T-cell (primary cell): ENCODE data around the gene PIK3R1. TPM values are rescaled to one million over a fixed set of nuclear protein-coding genes. Genes with fewer than 3 reads are reported as not detected.

Source experiments
- ATAC-seq, 4 experiments: fragments of 200-7000 bp in 3 of 4; fragments of 150-1000 bp in 1 of 4; cut with Tn5 transposase; replicated peaks in 1 of 4; 1 replicate in 3 of 4; 2 replicates in 1 of 4; pipeline ENCODE4 v1.10.0; 2021; ENCODE audit warnings: moderate library complexity in 3 of 4, mild to moderate bottlenecking in 2 of 4, moderate number of reproducible peaks in 1 of 4
- CTCF ChIA-PET, 2 donors: fragments of 300-600 bp; sonication (Branson Sonifier 250); formaldehyde crosslinking; loops; one replicate each; lab custom pipeline; 2022; ENCODE audit warnings: antibody characterized with exemption in 2 of 2; lab: Charles Lee
- POLR2A ChIA-PET, 2 donors: fragments of 300-600 bp; sonication (Branson Sonifier 250); formaldehyde crosslinking; loops; one replicate each; lab custom pipeline; 2022; ENCODE audit warnings: antibody characterized with exemption in 2 of 2; lab: Charles Lee
- DNase-seq, 35 experiments: peaks; one replicate each; pipeline versions ENCODE4 v3.0.0 to v3.0.0-alpha.2; 2013 to 2023
- H3K27ac ChIP-seq: one replicate; pipeline ENCODE4 v1.5.1; 2013; ENCODE audit warnings: low read length
- H3K27me3 ChIP-seq, 2 experiments: replicated peaks in 1 of 2; 1 replicate in 1 of 2; 2 replicates in 1 of 2; pipeline versions ENCODE4 v1.6.1 to v1.7.0; 2013; ENCODE audit warnings: low read length in 1 of 2, mixed read lengths in 1 of 2; ENCODE audit not compliant: control insufficient read depth in 2 of 2, insufficient read depth in 2 of 2; ENCODE audit errors: extremely low read depth in 1 of 2
- H3K36me3 ChIP-seq, 2 donors: 1 replicate in 1 of 2; 2 replicates in 1 of 2; pipeline versions ENCODE4 v1.6.1 to v1.7.0; 2013; ENCODE audit warnings: low read length in 1 of 2; ENCODE audit not compliant: control insufficient read depth in 2 of 2, insufficient read depth in 1 of 2; ENCODE audit errors: extremely low read depth in 1 of 2
- H3K4me1 ChIP-seq, 2 experiments: 1 replicate in 1 of 2; 2 replicates in 1 of 2; pipeline versions ENCODE4 v1.6.1 to v1.7.0; 2013; ENCODE audit warnings: low read length in 2 of 2, mixed read lengths in 1 of 2; ENCODE audit not compliant: insufficient read depth in 2 of 2, control insufficient read depth in 1 of 2; ENCODE audit errors: extremely low read depth in 1 of 2
- H3K4me3 ChIP-seq, 2 donors: 1 replicate in 1 of 2; 2 replicates in 1 of 2; pipeline versions ENCODE4 v1.5.1 to v1.7.0; 2013; ENCODE audit warnings: mild to moderate bottlenecking in 2 of 2, low read length in 1 of 2, moderate library complexity in 1 of 2; ENCODE audit not compliant: control insufficient read depth in 1 of 2; ENCODE audit errors: extremely low read depth in 1 of 2
- H3K9me3 ChIP-seq: 2 replicates; pipeline ENCODE4 v1.7.0; 2013
- H3K27ac Mint-ChIP-seq, 2 donors: one replicate each; pipeline ENCODE4 v1.8.0; 2020 to 2021; ENCODE audit warnings: mild to moderate bottlenecking in 2 of 2, mixed read lengths in 2 of 2
- H3K27me3 Mint-ChIP-seq, 2 donors: one replicate each; pipeline ENCODE4 v1.8.0; 2021 to 2022; ENCODE audit warnings: mixed read lengths in 2 of 2
- H3K36me3 Mint-ChIP-seq: one replicate; pipeline ENCODE4 v1.8.0; 2021; ENCODE audit warnings: mixed read lengths
- H3K4me1 Mint-ChIP-seq, 3 donors: one replicate each; pipeline ENCODE4 v1.8.0; 2020 to 2022; ENCODE audit warnings: mixed read lengths in 3 of 3, mild to moderate bottlenecking in 1 of 3
- H3K4me3 Mint-ChIP-seq, 3 donors: one replicate each; pipeline ENCODE4 v1.8.0; 2020 to 2022; ENCODE audit warnings: mild to moderate bottlenecking in 3 of 3, mixed read lengths in 3 of 3, moderate library complexity in 3 of 3
- H3K9me3 Mint-ChIP-seq, 3 donors: one replicate each; pipeline ENCODE4 v1.8.0; 2020 to 2022; ENCODE audit warnings: mixed read lengths in 3 of 3
- WGBS: methylation state at CpG from one replicate; pipeline ENCODE4 v1.1.5; 2013; ENCODE audit warnings: missing lambda C conversion rate; ENCODE audit not compliant: insufficient coverage; 5-methylcytosine and 5-hydroxymethylcytosine counted together
- total RNA-seq, 35 experiments: library from RNA in 6 of 35; stranded (reverse) in 6 of 35; fragments of 120-200 nt in 1 of 35; gene quantifications; one replicate each; pipeline versions ENCODE4 v1.2.1 to v1.2.4 and lab custom pipeline; 2013 to 2026

The PIK3R1 gene
- total RNA-seq, 5 donors from 2014 or later (not counting 1 experiment from before 2014, with no cell fraction given), result 83.7 to 370 (median 105) TPM

DNA sequence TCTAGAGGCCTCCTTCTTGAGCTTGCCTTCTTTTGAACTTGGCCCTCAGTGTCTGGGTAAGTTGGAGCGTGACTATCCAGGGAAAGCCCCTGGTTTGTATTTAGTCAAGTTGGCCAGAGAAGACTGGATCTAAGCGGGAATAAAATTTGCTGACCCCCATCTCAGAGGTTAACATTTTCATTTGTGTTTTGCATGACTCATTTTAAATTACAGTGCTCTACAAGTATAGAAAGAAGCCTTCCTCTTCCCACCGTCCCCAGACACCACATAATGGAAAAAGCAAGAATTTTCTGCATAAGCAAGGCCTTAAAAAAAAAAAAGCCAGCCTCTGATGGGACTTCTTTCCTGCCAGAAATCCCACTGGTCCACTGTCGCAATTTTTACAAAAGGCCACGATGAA, 27.2 kb downstream of the PIK3R1 start:
- H3K4me1 Mint-ChIP-seq, result peaks cover 78 to 86% (median 86%) of the 10 kb centered on the region in 3 donors
- Histone ChIP-seq H3K27ac (no peak overlapping the region), H3K4me3 (no peak overlapping the region), H3K9me3 (no peaks in the 10 kb centered on the region), H3K27me3 (no peaks in the 10 kb centered on the region), H3K36me3 (no peaks in the 10 kb centered on the region), H3K4me1 (peaks cover 35 to 39% of the 10 kb centered on the region in 2 experiments)
- no peaks in the 10 kb centered on the region for H3K9me3 Mint-ChIP-seq
- H3K36me3 Mint-ChIP-seq, result peaks cover 18% of the 10 kb centered on the region
- ATAC-seq (no peak), DNase-seq (no peak)
- H3K27me3 Mint-ChIP-seq, result no peaks in the 10 kb centered on the region
- 90% methylated on average over 2 of the region's 5 CpGs for WGBS
- H3K27ac Mint-ChIP-seq, result peak overlapping the region; percentile 73 to 89
- H3K4me3 Mint-ChIP-seq, result peak overlapping the region in 1 of 3 donors; percentile 24
- CTCF ChIA-PET, result interaction anchor here (0.6 to 1.5 kb wide), 2 partner anchors 9 to 12 kb away, joined by 3 to 4 read pairs; no protein-coding TSS in a partner anchor
- POLR2A ChIA-PET, result no interaction called here

DNA sequence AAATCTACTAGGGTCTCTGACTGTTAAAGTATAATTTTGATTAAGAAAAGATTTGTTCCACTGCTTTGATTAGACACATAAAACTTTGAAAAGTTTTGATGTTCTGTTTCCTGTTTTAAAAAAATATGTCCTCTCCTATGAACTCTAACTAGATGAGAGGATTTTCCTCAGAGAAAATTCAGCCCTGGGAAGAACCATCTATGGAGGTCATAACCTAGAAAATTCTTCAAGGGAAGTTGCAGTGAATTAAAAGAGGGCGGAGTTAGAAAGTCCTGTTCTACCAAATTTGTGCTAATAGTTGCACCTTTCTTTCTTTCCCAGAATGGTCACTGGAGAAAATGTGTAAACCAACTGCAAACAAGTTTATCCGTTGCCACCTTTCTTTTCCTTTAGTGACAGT, 27.7 kb downstream of the PIK3R1 start:
- H3K4me1 ChIP-seq, result peaks cover 32 to 38% of the 10 kb centered on the region in 2 experiments
- no peaks in the 10 kb centered on the region for H3K36me3 ChIP-seq
- Mint-ChIP-seq H3K9me3 (no peaks in the 10 kb centered on the region), H3K4me1 (peaks cover 73 to 83% (median 81%) of the 10 kb centered on the region in 3 donors), H3K27me3 (no peaks in the 10 kb centered on the region), H3K36me3 (peaks cover 18% of the 10 kb centered on the region), H3K27ac (peak overlapping the region; percentile 79 to 89), H3K4me3 (peak overlapping the region; percentile 10 to 57 (median 50))
- H3K27ac ChIP-seq, result peak overlapping the region; percentile 47
- CTCF ChIA-PET, result interaction anchor here (0.8 to 2.4 kb wide), 9 partner anchors 9 to 997 kb away, joined by 3 to 9 read pairs (median 4); no protein-coding TSS in a partner anchor
- no peak overlapping the region for H3K4me3 ChIP-seq
- ATAC-seq, result no peak
- DNase-seq, result no peak
- no CpG with 5 or more reads among the region's 2 CpGs for WGBS
- POLR2A ChIA-PET, result interaction anchor here (0.6 to 1.1 kb wide), 3 partner anchors 12 to 1418 kb away, joined by 3 to 7 read pairs (median 4); no protein-coding TSS in a partner anchor
- H3K9me3 ChIP-seq, result no peaks in the 10 kb centered on the region
- no peaks in the 10 kb centered on the region for H3K27me3 ChIP-seq

DNA sequence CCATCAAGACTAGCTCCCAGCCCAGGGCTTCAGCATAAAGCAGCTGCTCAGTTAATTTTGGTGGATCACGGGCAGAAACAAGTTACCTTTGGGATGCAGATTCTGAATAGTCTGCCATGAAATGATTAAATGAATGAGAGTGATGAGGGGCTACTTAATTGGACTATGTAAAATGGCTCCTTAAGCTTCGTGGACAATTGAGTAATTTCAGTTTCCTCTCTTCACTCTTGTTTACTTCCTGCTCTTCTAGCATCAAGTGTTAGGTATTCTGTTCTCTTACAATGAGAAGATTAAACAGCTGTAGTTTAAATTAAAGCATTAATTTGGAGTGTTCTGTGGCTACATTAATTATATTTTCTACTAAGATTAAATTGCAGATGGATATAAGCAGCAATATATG, 28.1 kb downstream of the PIK3R1 start:
- Mint-ChIP-seq H3K4me1 (peaks cover 73 to 83% (median 81%) of the 10 kb centered on the region in 3 donors), H3K27ac (peak overlapping the region; percentile 79 to 89), H3K36me3 (peaks cover 18% of the 10 kb centered on the region), H3K4me3 (peak overlapping the region; percentile 10 to 57 (median 50)), H3K9me3 (no peaks in the 10 kb centered on the region), H3K27me3 (no peaks in the 10 kb centered on the region)
- ChIA-PET CTCF (interaction anchor here (0.6 to 2.4 kb wide), 10 partner anchors 8 to 997 kb away, joined by 3 to 9 read pairs (median 4); no protein-coding TSS in a partner anchor), POLR2A (interaction anchor here (0.6 to 1.1 kb wide), 4 partner anchors 11 to 1419 kb away, joined by 3 to 7 read pairs (median 4); no protein-coding TSS in a partner anchor)
- Histone ChIP-seq H3K36me3 (no peaks in the 10 kb centered on the region), H3K27ac (peak overlapping the region; percentile 47), H3K4me3 (no peak overlapping the region), H3K9me3 (no peaks in the 10 kb centered on the region), H3K27me3 (no peaks in the 10 kb centered on the region), H3K4me1 (peaks cover 32 to 41% of the 10 kb centered on the region in 2 experiments)
- DNase-seq (peak in 1 of 35 experiments; percentile 40), ATAC-seq (peak in 2 of 4 experiments; percentile 47 to 48)
- WGBS, result 57% methylated on average over 1 of the region's 2 CpGs

DNA sequence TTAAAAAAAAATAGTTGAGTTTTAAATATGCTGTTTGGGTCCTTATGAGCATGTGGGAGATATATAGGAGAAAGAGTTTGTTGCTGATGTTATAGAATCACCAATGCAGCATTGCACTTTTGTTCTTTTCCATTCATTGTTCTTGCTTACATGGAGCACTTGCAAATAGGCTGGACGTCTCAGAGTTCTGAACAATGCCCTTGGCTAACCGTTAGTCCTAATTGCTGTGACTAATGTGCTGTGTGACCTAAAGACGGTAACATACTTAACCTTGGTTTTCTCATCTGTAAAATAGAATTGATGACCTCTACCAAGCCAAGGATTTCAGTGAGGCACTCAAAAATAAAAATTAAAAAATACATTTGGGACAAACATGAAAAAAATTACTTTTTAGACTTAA, 29.8 kb downstream of the PIK3R1 start:
- DNase-seq (no peak), ATAC-seq (no peak)
- Mint-ChIP-seq H3K27ac (no peak overlapping the region), H3K9me3 (no peaks in the 10 kb centered on the region), H3K27me3 (no peaks in the 10 kb centered on the region), H3K4me3 (no peak overlapping the region), H3K4me1 (peaks cover 81 to 89% (median 85%) of the 10 kb centered on the region in 3 donors), H3K36me3 (peaks cover 18% of the 10 kb centered on the region)
- no peaks in the 10 kb centered on the region for H3K27me3 ChIP-seq
- POLR2A ChIA-PET, result no interaction called here
- WGBS, result 90% methylated on average over 2 of the region's 3 CpGs
- H3K27ac ChIP-seq, result no peak overlapping the region
- no peak overlapping the region for H3K4me3 ChIP-seq
- no peaks in the 10 kb centered on the region for H3K9me3 ChIP-seq
- CTCF ChIA-PET, result interaction anchor here in 1 of 2 donors (2.4 kb wide), 1 partner anchor 999 kb away, joined by 9 read pairs; no protein-coding TSS in a partner anchor
- no peaks in the 10 kb centered on the region for H3K36me3 ChIP-seq
- H3K4me1 ChIP-seq, result peaks cover 33 to 41% of the 10 kb centered on the region in 2 experiments

DNA sequence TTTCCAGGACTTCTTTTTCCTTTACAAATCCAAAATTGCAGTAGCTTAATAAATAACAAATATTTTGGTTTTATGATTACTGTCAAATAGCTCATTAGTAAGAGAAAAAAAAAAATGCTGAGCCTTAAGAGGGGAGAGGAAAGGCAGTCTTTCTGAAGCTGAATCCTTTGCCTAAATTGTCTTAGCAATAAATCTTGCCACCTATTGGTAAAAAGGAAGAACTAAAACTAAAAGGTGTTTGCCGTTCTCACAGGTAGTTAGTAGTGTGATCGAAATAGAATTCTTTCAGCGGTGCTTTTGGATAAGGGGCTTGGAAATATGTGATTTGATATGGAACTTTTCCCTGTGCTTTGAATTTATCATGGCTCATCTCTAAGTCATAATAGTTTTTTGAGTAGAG, 31.2 kb downstream of the PIK3R1 start:
- no CpG with 5 or more reads among the region's 3 CpGs for WGBS
- Histone ChIP-seq H3K4me1 (peaks cover 39 to 41% of the 10 kb centered on the region in 2 experiments), H3K36me3 (no peaks in the 10 kb centered on the region), H3K4me3 (no peak overlapping the region), H3K27ac (no peak overlapping the region), H3K27me3 (no peaks in the 10 kb centered on the region), H3K9me3 (no peaks in the 10 kb centered on the region)
- H3K4me3 Mint-ChIP-seq, result no peak overlapping the region
- H3K4me1 Mint-ChIP-seq, result peaks cover 78 to 87% (median 84%) of the 10 kb centered on the region in 3 donors
- DNase-seq (peak in 1 of 35 experiments; percentile 45), ATAC-seq (peak in 1 of 4 experiments; percentile 39)
- peaks cover 17% of the 10 kb centered on the region for H3K36me3 Mint-ChIP-seq
- H3K27me3 Mint-ChIP-seq, result no peaks in the 10 kb centered on the region
- H3K9me3 Mint-ChIP-seq, result no peaks in the 10 kb centered on the region
- ChIA-PET CTCF (interaction anchor here (0.6 to 1.5 kb wide), 20 partner anchors 8 to 1941 kb away, joined by 3 to 13 read pairs (median 4); partner anchors contain the start of gene PIK3R1 (in 1 of the 2)), POLR2A (interaction anchor here (0.5 to 0.7 kb wide), 3 partner anchors 25 to 1168 kb away, joined by 4 to 6 read pairs (median 5); no protein-coding TSS in a partner anchor)
- peak overlapping the region in 1 of 2 donors; percentile 56 for H3K27ac Mint-ChIP-seq

DNA sequence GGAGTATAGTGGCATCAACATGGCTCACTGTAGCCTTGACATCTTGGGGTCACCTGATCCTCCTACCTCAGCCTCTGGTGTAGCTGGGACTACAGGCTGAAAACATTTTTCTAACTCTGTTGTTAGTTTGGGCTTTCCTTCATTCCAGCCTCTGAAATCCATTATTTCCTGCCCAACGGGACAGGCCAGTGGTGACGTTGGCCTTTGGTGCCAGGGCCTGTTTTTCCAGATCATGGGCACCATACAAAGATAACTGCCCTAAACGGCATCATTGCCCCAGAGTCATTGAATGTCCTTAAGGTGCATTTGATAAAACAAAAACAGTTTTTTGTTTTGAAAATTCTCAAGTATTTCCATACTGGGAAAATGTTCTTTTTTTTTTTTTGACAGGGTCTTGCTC, 32.1 kb downstream of the PIK3R1 start:
- Mint-ChIP-seq H3K4me1 (peaks cover 78 to 87% (median 84%) of the 10 kb centered on the region in 3 donors), H3K9me3 (no peaks in the 10 kb centered on the region), H3K4me3 (no peak overlapping the region), H3K27me3 (no peaks in the 10 kb centered on the region), H3K36me3 (peaks cover 9% of the 10 kb centered on the region), H3K27ac (peak overlapping the region in 1 of 2 donors; percentile 28)
- ATAC-seq (no peak), DNase-seq (no peak)
- Histone ChIP-seq H3K9me3 (no peaks in the 10 kb centered on the region), H3K36me3 (no peaks in the 10 kb centered on the region), H3K4me3 (no peak overlapping the region), H3K4me1 (peaks cover 40 to 45% of the 10 kb centered on the region in 2 experiments), H3K27me3 (no peaks in the 10 kb centered on the region), H3K27ac (no peak overlapping the region)
- 92% methylated on average over 2 of the region's 3 CpGs for WGBS
- ChIA-PET POLR2A (no interaction called here), CTCF (interaction anchor here (0.7 to 0.8 kb wide), 2 partner anchors 128 to 866 kb away, joined by 3 read pairs; no protein-coding TSS in a partner anchor)
